ENCODE results near the gene TTC7B. TPM values are rescaled to one million over a fixed set of nuclear protein-coding genes. Genes with fewer than 3 reads are reported as not detected.

The TTC7B gene
- total and polyA plus RNA-seq, 7 donors: 18.9 to 97.0 (median 59.0) TPM

DNA sequence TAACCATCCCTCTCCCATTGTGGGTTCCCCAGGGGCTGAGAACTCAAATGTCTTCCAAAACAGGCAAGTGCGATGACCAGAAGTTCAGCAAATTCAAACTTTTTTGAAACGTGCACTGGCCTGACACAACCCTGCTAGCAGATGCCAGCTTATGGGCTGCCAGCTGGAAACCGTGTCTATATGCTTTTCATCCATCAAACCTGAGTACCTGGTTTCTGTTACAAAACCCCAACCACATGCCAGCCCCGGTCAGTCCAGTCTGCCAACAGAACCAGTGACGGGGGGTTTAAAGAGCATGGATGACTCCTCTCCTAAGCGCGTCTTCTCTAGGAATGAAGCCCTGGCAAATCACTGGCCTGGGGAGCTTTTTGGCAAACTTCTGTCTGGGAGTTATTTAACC, 189.7 kb downstream of the TTC7B start:
- Histone ChIP-seq H3K9me3 (no peaks in the 10 kb centered on the region), H3K36me3 (ENCODE audit: insufficient read depth in 1 of 2, low read depth in 1 of 2) (no peaks in the 10 kb centered on the region), H3K27ac (peak overlapping the region; percentile 94), H3K4me3 (no peak overlapping the region), H3K4me1 (peaks cover 58% of the 10 kb centered on the region), H3K27me3 (ENCODE audit: insufficient read depth in 3 of 3, low read length in 2 of 3) (no peaks in the 10 kb centered on the region)
- WGBS, 3 donors: 24 to 35% (median 31%) methylated on average over 7 of the region's 7 CpGs
- intact Hi-C loops (cut with DNase I): loop anchor here in 1 of 2 donors (1.0 to 5.0 kb wide), 5 partner anchors 36 to 229 kb away; partner anchors contain the start of gene CALM1
- DNase-seq: peak; percentile 51 to 80
- no peak for TF ChIP-seq CTCF (IDR thresholded peaks at IDR 0.05)
- ATAC-seq: peak; percentile 65 to 71 (median 66)

- TF ChIP-seq CTCF (IDR thresholded peaks at IDR 0.05): no peak
- intact Hi-C loops (cut with DNase I): loop anchor here in 1 of 2 donors (5.0 kb wide), 4 partner anchors 37 to 228 kb away; partner anchors contain the start of gene CALM1
- peaks cover 57% of the 10 kb centered on the region for H3K4me1 ChIP-seq
- 34 to 60% (median 40%) methylated on average over 8 of the region's 8 CpGs for WGBS, 3 donors
- no peak overlapping the region for H3K4me3 ChIP-seq
- H3K27ac ChIP-seq: peak overlapping the region; percentile 94
- H3K36me3 ChIP-seq (ENCODE audit: insufficient read depth in 1 of 2, low read depth in 1 of 2): no peaks in the 10 kb centered on the region
- no peaks in the 10 kb centered on the region for H3K27me3 ChIP-seq (ENCODE audit: insufficient read depth in 3 of 3, low read length in 2 of 3)
- no peaks in the 10 kb centered on the region for H3K9me3 ChIP-seq
- DNase-seq (peak in 1 of 2 donors; percentile 30), ATAC-seq (peak in 3 of 4 donors; percentile 15 to 39 (median 34))
Measured at GRCh38 chr14:90625445-90625844, 190.8 kb downstream of the TTC7B start.

DNA sequence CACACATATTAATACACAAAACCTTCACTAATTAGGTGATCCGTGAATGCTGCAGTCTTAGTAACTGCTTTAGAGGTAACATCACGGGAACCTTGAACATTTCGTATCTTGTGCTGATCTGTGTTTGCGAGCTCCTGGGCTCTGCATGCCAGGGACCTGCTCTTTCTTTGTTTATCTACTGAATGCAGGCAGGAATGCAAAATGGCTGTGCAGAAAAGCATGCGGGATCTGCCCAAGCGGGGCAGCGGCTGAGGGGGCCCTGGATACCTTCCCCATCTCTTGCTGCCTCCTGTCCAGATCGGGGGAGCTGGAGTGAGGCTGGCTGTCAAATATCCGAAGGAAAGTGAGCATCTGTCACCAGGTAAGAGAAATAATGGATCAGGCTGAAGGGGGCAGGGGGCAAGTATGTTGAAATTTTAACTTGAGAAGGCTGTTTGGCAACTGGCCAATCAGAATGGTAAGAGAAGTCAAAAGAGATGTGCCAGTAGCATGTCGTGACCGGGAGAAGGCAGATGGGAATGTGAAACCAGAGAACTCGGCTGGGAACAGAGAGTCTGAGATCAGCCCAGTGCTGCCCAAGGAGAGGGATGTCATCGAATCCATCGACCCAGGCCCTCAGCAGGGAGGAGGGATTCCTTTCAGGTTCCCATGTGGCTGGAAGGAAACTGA, 191.4 kb downstream of the TTC7B start:
- WGBS, 3 donors: 22 to 53% (median 31%) methylated on average over 14 of the region's 14 CpGs
- intact Hi-C loops (cut with DNase I): loop anchor here in 1 of 2 donors (5.0 kb wide), 4 partner anchors 37 to 228 kb away; partner anchors contain the start of gene CALM1

GRCh38 chr14:90624227-90624626, 192.0 kb downstream of the TTC7B start:
- 19 to 36% (median 22%) methylated on average over 8 of the region's 8 CpGs for WGBS, 3 donors
- Histone ChIP-seq H3K27me3 (ENCODE audit: insufficient read depth in 3 of 3, low read length in 2 of 3) (no peaks in the 10 kb centered on the region), H3K36me3 (ENCODE audit: insufficient read depth in 1 of 2, low read depth in 1 of 2) (no peaks in the 10 kb centered on the region), H3K9me3 (no peaks in the 10 kb centered on the region), H3K4me1 (peaks cover 49% of the 10 kb centered on the region), H3K4me3 (peak overlapping the region; percentile 26), H3K27ac (peak overlapping the region; percentile 94)
- peak; percentile 78 to 82 (median 80) for ATAC-seq
- intact Hi-C loops (cut with DNase I): no loop called here
- no peak for TF ChIP-seq CTCF (IDR thresholded peaks at IDR 0.05)
- peak; percentile 71 to 91 for DNase-seq

More for the DNA sequence above, 191.4 kb downstream of the TTC7B start:
- peak; percentile 57 to 67 (median 64) for ATAC-seq
- no peaks in the 10 kb centered on the region for H3K36me3 ChIP-seq (ENCODE audit: insufficient read depth in 1 of 2, low read depth in 1 of 2)
- peak overlapping the region; percentile 26 for H3K4me3 ChIP-seq
- DNase-seq: no peak
- peaks cover 55% of the 10 kb centered on the region for H3K4me1 ChIP-seq
- H3K9me3 ChIP-seq: no peaks in the 10 kb centered on the region
- TF ChIP-seq CTCF (IDR thresholded peaks at IDR 0.05): no peak
- peak overlapping the region; percentile 94 for H3K27ac ChIP-seq
- no peaks in the 10 kb centered on the region for H3K27me3 ChIP-seq (ENCODE audit: insufficient read depth in 3 of 3, low read length in 2 of 3)

All from psoas muscle (tissue), 8 donors.